GM12878 (cell line): ENCODE measurements around the gene PEF1. TPM values are rescaled to one million over a fixed set of nuclear protein-coding genes. Genes with fewer than 3 reads are reported as not detected.

Experiments used
- ASH2L ChIP-seq: fragments of 300-600, 200-600 bp; sonication (generic); IDR thresholded peaks from 2 replicates; pipeline ENCODE4 v1.6.1; 2017; ENCODE audit warnings: low read depth, mild to moderate bottlenecking, borderline replicate concordance
- CEBPB ChIP-seq, 2 experiments: fragments of 150-350 bp in 1 of 2; IDR thresholded peaks; 2 replicates each; pipeline ENCODE4 v1.6.1; 2012 to 2014; ENCODE audit warnings: low read depth in 2 of 2, low read length in 2 of 2, borderline replicate concordance in 1 of 2, inconsistent platforms in 1 of 2
- CUX1 ChIP-seq: IDR thresholded peaks from 2 replicates; pipeline ENCODE4 v1.6.1; 2012; ENCODE audit warnings: improper control_type of control experiment, low read depth, low read length; ENCODE audit not compliant: insufficient replicate concordance
- E2F8 ChIP-seq: fragments of 450-650 bp; IDR thresholded peaks from 2 replicates; pipeline ENCODE4 v1.6.1; 2018; ENCODE audit warnings: mild to moderate bottlenecking, low read depth, moderate library complexity; ENCODE audit not compliant: partially characterized antibody
- EGR1 ChIP-seq, 2 experiments: IDR thresholded peaks; 1 replicate in 1 of 2; 2 replicates in 1 of 2; pipeline ENCODE4 v1.6.1; 2011 to 2012; ENCODE audit warnings: low read depth in 2 of 2, low read length in 2 of 2, borderline replicate concordance in 1 of 2, mild to moderate bottlenecking in 1 of 2, moderate library complexity in 1 of 2
- EP300 ChIP-seq, 2 experiments: fragments of 150-350 bp in 1 of 2; IDR thresholded peaks; 2 replicates each; pipeline ENCODE4 v1.6.1; 2011 to 2012; ENCODE audit warnings: low read depth in 2 of 2, low read length in 2 of 2, borderline replicate concordance in 1 of 2, improper control_type of control experiment in 1 of 2, inconsistent platforms in 1 of 2; ENCODE audit not compliant: control insufficient read depth in 1 of 2
- ESRRA ChIP-seq: IDR thresholded peaks from 2 replicates; pipeline ENCODE4 v1.6.1; 2012; ENCODE audit warnings: mild to moderate bottlenecking, low read length, improper control_type of control experiment
- FOS ChIP-seq: IDR thresholded peaks from 3 replicates; pipeline ENCODE4 v1.6.1; 2011; ENCODE audit warnings: borderline replicate concordance; ENCODE audit not compliant: insufficient read length; ENCODE audit errors: extremely low read depth
- FOXM1 ChIP-seq: IDR thresholded peaks from 2 replicates; pipeline ENCODE4 v1.6.1; 2012; ENCODE audit warnings: low read depth, mild to moderate bottlenecking, inconsistent platforms, low read length, moderate library complexity
- IRF4 ChIP-seq: IDR thresholded peaks from 2 replicates; pipeline ENCODE4 v1.6.1; 2011; ENCODE audit warnings: low read depth, low read length
- LARP7 ChIP-seq: fragments of 450-650 bp; IDR thresholded peaks from 2 replicates; pipeline ENCODE4 v1.6.1; 2017; ENCODE audit warnings: mild to moderate bottlenecking
- MYB ChIP-seq: fragments of 150-350 bp; IDR thresholded peaks from 2 replicates; pipeline ENCODE4 v1.6.1; 2014; ENCODE audit warnings: mild to moderate bottlenecking, low read depth, low read length, borderline replicate concordance
- PAX5 ChIP-seq: IDR thresholded peaks from 2 replicates; pipeline ENCODE4 v1.6.1; 2011; ENCODE audit warnings: low read depth, low read length, borderline replicate concordance
- SMC3 ChIP-seq: IDR thresholded peaks from 2 replicates; pipeline ENCODE4 v1.6.1; 2011; ENCODE audit warnings: low read length, improper control_type of control experiment, borderline replicate concordance
- TCF3 ChIP-seq: IDR thresholded peaks from 2 replicates; pipeline ENCODE4 v1.6.1; 2012; ENCODE audit warnings: low read depth, mild to moderate bottlenecking, low read length, borderline replicate concordance; ENCODE audit not compliant: insufficient read depth
- YBX1 ChIP-seq: fragments of 450-650 bp; IDR thresholded peaks from 2 replicates; pipeline ENCODE4 v1.6.1; 2016; ENCODE audit warnings: antibody characterized with exemption
- ZNF24 ChIP-seq: fragments of 450-650 bp; IDR thresholded peaks from 2 replicates; pipeline ENCODE4 v1.6.1; 2017; ENCODE audit warnings: antibody characterized with exemption, mild to moderate bottlenecking
- ZNF274 ChIP-seq: IDR thresholded peaks from one replicate; pipeline ENCODE4 v1.8.0; 2011; ENCODE audit not compliant: insufficient read length, insufficient read depth
- ZSCAN29 ChIP-seq: fragments of 450-650 bp; IDR thresholded peaks from 2 replicates; pipeline ENCODE4 v1.6.1; 2017; ENCODE audit warnings: mild to moderate bottlenecking, moderate library complexity
- ZZZ3 ChIP-seq: IDR thresholded peaks from 2 replicates; pipeline ENCODE4 v1.6.1; 2011; ENCODE audit warnings: low read depth; ENCODE audit not compliant: control insufficient read depth, insufficient read length
- polyA plus RNA-seq, 11 experiments: library from polyadenylated mRNA; depleted of rRNA in 4 of 11; unstranded in 6 of 11; stranded (reverse) in 5 of 11; fragments of >200 nt; fragmentation: Nextera tagmentation in 4 of 11; fragmentation: Illumina TruSeq in 1 of 11; extraction: Ambion mirVana in 4 of 11; extraction: Trizol in 1 of 11; gene quantifications; 1 replicate in 1 of 11; 2 replicates in 10 of 11; pipeline versions ENCODE4 v1.2.1 to v1.2.3, GENCODE V29; 2011 to 2016; ENCODE audit warnings: inconsistent platforms in 2 of 11, missing spikeins in 2 of 11, low read depth in 1 of 11
- total RNA-seq, 4 experiments: library from RNA; depleted of rRNA in 3 of 4; stranded (reverse); fragments of >200 nt in 3 of 4; fragmentation: Illumina TruSeq in 1 of 4; extraction: Trizol in 1 of 4; gene quantifications; 2 replicates each; pipeline versions ENCODE4 v1.2.1 to v1.2.3, GENCODE V29; 2013 to 2021

Gene PEF1
- total and polyA plus RNA-seq, 10 of the 15 experiments (the other 5 are each of a cell fraction or from before 2014, with no cell fraction given), result 27.1 to 107 (median 79.0) TPM

GRCh38 chr1:31605908-31606427, 38.7 kb downstream of the PEF1 start (continued):
- TF ChIP-seq EGR1 (IDR thresholded peaks at IDR 0.05; ENCODE audit: borderline replicate concordance in 1 of 2, low read depth in 2 of 2, low read length in 2 of 2), result peak in 1 of 2 experiments; percentile 39; a peak in 1 of 3 replicates
- peak; percentile 92 to 98 for TF ChIP-seq EP300 (IDR thresholded peaks at IDR 0.05; ENCODE audit: borderline replicate concordance in 1 of 2, control insufficient read depth in 1 of 2, low read depth in 2 of 2, low read length in 2 of 2)
- TF ChIP-seq FOXM1, result peak; percentile 92
- no peak for TF ChIP-seq MYB
- no peak for TF ChIP-seq ASH2L
- no peak for TF ChIP-seq FOS
- TF ChIP-seq ZZZ3, result no peak
- TF ChIP-seq ZNF274, result no peak
- peak; percentile 60 for TF ChIP-seq E2F8
- TF ChIP-seq YBX1, result no peak
- peak; percentile 93 for TF ChIP-seq IRF4
- 0 out of 2 replicates have a peak, but pooled peaks have one; percentile 24 for TF ChIP-seq LARP7
- TF ChIP-seq TCF3, result peak; percentile 57; the same call in 1 of the 2 replicates
- no peak for TF ChIP-seq SMC3
- no peak for TF ChIP-seq CUX1
- peak in 1 of 2 experiments; percentile 78; a peak in 1 of 4 replicates for TF ChIP-seq CEBPB (IDR thresholded peaks at IDR 0.05; ENCODE audit: borderline replicate concordance in 1 of 2, low read depth in 2 of 2, low read length in 2 of 2)
- no peak for TF ChIP-seq ESRRA
- TF ChIP-seq PAX5, result peak; percentile 89
- TF ChIP-seq ZNF24, result no peak
- no peak for TF ChIP-seq ZSCAN29
- TF ChIP-seq, all 136 proteins: peak for 62
